Measurements from ENCODE around the gene BANP.

- TF ChIP-seq CTCF (IDR thresholded peaks at IDR 0.05; ENCODE audit: low read length) (no peak), EZH2 (IDR thresholded peaks at IDR 0.05; ENCODE audit: borderline replicate concordance, low read length) (no peak)
These were observed 20.7 kb downstream of the BANP start for GRCh38 chr16:87971933-87972332.

Measured in OCI-LY1 (cell line).